HL-60 (cell line): ENCODE data around the gene LENG9.

Source experiments
- DNase-seq, 2 experiments: peaks; one replicate each; pipeline ENCODE4 v3.0.0-alpha.2; 2010 to 2020; ENCODE audit warnings: low read depth in 1 of 2, low spot score in 1 of 2
- H3K27ac ChIP-seq: fragments of 250-450 bp; sonication (Bioruptor Pico); replicated peaks from 2 replicates; pipeline ENCODE4 v1.5.1; 2020; ENCODE audit warnings: mild to moderate bottlenecking, moderate library complexity
- H3K27me3 ChIP-seq: fragments of 250-450 bp; sonication (Bioruptor Pico); 2 replicates; pipeline ENCODE4 v1.5.1; 2021; ENCODE audit warnings: mild to moderate bottlenecking, moderate library complexity; ENCODE audit not compliant: insufficient read depth, poor library complexity, severe bottlenecking
- H3K4me3 ChIP-seq: replicated peaks from 2 replicates; pipeline ENCODE4 v1.5.1; 2011; ENCODE audit warnings: mild to moderate bottlenecking, control low read depth, low read length; ENCODE audit not compliant: insufficient read depth
- GABPA ChIP-seq: IDR thresholded peaks from 2 replicates; pipeline ENCODE4 v1.6.1; 2012; ENCODE audit warnings: low read depth
- POLR2AphosphoS5 ChIP-seq: IDR thresholded peaks from 2 replicates; pipeline ENCODE4 v1.6.1; 2012; ENCODE audit warnings: low read depth
- SPI1 ChIP-seq: IDR thresholded peaks from 2 replicates; pipeline ENCODE4 v1.6.1; 2012; ENCODE audit warnings: low read depth, mild to moderate bottlenecking, borderline replicate concordance
- TF ChIP-seq, protein P1 (sequence below): IDR thresholded peaks from one replicate; pipeline ENCODE4 v1.5.1; 2011; ENCODE audit warnings: low read length, control low read depth, inconsistent platforms; ENCODE audit not compliant: insufficient read depth
- TF ChIP-seq, protein P2 (sequence below): IDR thresholded peaks from 2 replicates; pipeline ENCODE4 v1.6.1; 2012; ENCODE audit warnings: low read depth; ENCODE audit not compliant: insufficient replicate concordance

LENG9 gene

GRCh38 chr19:54451331-54451871 lies 12.2 kb downstream of the LENG9 start:
- H3K27ac ChIP-seq, result 0 out of 2 replicates have a peak overlapping the region, but pooled peaks have one; percentile 8
- TF ChIP-seq POLR2AphosphoS5 (no peak; the same call in 1 of the 2 replicates), GABPA (no peak), SPI1 (no peak)
- TF ChIP-seq, protein P1, sequence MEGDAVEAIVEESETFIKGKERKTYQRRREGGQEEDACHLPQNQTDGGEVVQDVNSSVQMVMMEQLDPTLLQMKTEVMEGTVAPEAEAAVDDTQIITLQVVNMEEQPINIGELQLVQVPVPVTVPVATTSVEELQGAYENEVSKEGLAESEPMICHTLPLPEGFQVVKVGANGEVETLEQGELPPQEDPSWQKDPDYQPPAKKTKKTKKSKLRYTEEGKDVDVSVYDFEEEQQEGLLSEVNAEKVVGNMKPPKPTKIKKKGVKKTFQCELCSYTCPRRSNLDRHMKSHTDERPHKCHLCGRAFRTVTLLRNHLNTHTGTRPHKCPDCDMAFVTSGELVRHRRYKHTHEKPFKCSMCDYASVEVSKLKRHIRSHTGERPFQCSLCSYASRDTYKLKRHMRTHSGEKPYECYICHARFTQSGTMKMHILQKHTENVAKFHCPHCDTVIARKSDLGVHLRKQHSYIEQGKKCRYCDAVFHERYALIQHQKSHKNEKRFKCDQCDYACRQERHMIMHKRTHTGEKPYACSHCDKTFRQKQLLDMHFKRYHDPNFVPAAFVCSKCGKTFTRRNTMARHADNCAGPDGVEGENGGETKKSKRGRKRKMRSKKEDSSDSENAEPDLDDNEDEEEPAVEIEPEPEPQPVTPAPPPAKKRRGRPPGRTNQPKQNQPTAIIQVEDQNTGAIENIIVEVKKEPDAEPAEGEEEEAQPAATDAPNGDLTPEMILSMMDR, result no peak

DNA sequence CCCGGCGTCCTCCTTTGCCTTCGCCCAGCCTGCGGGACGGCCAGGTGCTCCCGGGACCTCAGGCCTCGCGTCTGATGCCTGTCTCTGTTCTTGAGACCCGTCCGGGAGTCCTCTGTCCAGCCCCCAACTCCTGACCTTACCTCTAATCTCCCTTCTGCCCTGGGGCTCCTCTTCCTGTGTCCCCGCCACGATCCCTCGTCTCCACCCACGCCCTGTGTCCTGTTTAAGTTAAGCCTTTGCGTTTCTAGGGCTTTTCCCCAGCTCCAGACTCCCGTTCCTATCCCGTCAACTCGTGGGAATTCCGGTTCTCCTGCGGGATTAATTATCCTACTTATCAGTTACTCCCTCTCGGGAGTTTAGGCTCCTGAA lies 13.9 kb downstream of the LENG9 start:
- DNase-seq, result no peak
- TF ChIP-seq POLR2AphosphoS5 (no peak), GABPA (no peak), SPI1 (no peak)
- TF ChIP-seq, protein P2, sequence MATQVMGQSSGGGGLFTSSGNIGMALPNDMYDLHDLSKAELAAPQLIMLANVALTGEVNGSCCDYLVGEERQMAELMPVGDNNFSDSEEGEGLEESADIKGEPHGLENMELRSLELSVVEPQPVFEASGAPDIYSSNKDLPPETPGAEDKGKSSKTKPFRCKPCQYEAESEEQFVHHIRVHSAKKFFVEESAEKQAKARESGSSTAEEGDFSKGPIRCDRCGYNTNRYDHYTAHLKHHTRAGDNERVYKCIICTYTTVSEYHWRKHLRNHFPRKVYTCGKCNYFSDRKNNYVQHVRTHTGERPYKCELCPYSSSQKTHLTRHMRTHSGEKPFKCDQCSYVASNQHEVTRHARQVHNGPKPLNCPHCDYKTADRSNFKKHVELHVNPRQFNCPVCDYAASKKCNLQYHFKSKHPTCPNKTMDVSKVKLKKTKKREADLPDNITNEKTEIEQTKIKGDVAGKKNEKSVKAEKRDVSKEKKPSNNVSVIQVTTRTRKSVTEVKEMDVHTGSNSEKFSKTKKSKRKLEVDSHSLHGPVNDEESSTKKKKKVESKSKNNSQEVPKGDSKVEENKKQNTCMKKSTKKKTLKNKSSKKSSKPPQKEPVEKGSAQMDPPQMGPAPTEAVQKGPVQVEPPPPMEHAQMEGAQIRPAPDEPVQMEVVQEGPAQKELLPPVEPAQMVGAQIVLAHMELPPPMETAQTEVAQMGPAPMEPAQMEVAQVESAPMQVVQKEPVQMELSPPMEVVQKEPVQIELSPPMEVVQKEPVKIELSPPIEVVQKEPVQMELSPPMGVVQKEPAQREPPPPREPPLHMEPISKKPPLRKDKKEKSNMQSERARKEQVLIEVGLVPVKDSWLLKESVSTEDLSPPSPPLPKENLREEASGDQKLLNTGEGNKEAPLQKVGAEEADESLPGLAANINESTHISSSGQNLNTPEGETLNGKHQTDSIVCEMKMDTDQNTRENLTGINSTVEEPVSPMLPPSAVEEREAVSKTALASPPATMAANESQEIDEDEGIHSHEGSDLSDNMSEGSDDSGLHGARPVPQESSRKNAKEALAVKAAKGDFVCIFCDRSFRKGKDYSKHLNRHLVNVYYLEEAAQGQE, result no peak
- TF ChIP-seq, protein P1, result no peak
- Histone ChIP-seq H3K27me3 (no peaks in the 10 kb centered on the region), H3K4me3 (peak overlapping the region; percentile 96), H3K27ac (peak overlapping the region; percentile 91)

More at GRCh38 chr19:54451331-54451871, 12.2 kb downstream of the LENG9 start:
- DNase-seq, result peak in 1 of 2 experiments; percentile 48
- H3K27me3 ChIP-seq, result no peaks in the 10 kb centered on the region
- H3K4me3 ChIP-seq, result no peak overlapping the region; the same call in 1 of the 2 replicates

DNA sequence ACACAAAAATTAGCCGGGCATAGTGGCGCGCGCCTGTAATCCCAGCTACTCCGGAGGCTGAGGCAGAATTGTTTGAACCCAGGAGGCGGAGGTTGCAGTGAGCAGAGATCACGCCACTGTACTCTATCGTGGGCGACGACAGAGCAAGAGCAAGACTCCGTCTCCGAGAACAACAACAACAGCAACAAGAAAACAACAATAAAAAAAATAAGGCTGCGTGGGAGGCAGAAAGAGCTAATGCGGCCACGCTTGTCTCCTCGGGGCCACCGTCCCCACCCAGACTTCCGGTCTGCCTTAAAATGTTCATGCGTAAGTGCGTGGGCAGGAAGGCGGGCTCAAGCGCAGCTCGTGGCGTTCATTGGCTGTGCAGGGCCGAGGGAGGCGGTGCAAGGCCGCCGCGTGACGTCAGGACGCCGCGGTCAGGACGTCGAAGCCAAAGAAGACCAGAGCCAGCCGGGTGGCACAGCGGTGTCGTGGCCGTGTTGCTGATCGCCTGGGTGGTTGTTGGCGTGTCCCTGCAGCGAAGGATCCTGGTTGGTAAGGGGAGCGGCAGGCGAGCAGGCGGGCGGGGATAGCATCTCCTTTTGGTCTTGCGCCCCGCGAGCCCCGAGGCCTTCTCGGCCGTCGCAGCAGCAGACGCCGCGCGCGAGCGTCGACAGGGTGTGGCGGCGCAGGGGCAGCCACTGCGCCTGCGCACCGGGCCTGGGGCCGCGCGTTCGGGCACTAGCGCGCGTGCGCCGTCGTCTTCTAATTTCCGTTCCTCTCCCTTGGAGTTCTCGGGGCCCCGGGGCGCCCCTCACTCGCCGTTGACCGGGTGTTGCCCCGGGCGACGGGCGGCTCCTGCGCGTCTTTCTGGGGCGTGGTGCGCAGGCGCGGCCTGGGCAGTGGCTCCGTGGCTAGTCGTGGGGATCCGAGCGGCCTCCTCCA lies 14.5 kb downstream of the LENG9 start, which contains the start of gene LENG8:
LENG8 (plus strand) TSS at position 426 of the 927 bp plus-strand sequence. CDS start 2,146 bp downstream, outside the sequence.
- Histone ChIP-seq H3K27ac (peak within 1 kb of the TSS; percentile 91), H3K27me3 (no peaks in the 10 kb centered on the region), H3K4me3 (peak within 1 kb of the TSS; percentile 96)
- TF ChIP-seq, protein P1, result no peak
- TF ChIP-seq POLR2AphosphoS5, result peak; percentile 99
- TF ChIP-seq SPI1, result no peak; the same call in 1 of the 2 replicates
- TF ChIP-seq, protein P2, result peak; percentile 28
- TF ChIP-seq GABPA, result peak; percentile 69
- peak; percentile 98 to 99 for DNase-seq
